Measurements from ENCODE around the gene GRM5.

GRCh38 chr11:88537613-88538012 lies 528.2 kb downstream of the GRM5 start:
- TF ChIP-seq, protein P1, sequence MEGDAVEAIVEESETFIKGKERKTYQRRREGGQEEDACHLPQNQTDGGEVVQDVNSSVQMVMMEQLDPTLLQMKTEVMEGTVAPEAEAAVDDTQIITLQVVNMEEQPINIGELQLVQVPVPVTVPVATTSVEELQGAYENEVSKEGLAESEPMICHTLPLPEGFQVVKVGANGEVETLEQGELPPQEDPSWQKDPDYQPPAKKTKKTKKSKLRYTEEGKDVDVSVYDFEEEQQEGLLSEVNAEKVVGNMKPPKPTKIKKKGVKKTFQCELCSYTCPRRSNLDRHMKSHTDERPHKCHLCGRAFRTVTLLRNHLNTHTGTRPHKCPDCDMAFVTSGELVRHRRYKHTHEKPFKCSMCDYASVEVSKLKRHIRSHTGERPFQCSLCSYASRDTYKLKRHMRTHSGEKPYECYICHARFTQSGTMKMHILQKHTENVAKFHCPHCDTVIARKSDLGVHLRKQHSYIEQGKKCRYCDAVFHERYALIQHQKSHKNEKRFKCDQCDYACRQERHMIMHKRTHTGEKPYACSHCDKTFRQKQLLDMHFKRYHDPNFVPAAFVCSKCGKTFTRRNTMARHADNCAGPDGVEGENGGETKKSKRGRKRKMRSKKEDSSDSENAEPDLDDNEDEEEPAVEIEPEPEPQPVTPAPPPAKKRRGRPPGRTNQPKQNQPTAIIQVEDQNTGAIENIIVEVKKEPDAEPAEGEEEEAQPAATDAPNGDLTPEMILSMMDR (IDR thresholded peaks at IDR 0.05), result no peak
- TF ChIP-seq ZFX (IDR thresholded peaks at IDR 0.05; ENCODE audit: borderline replicate concordance), result no peak
